ENCODE results near the gene SLC25A13. TPM values are rescaled to one million over a fixed set of nuclear protein-coding genes. Genes with fewer than 3 reads are reported as not detected.

SLC25A13 gene
- total and polyA plus RNA-seq, 9 of the 15 experiments (the other 6 are each of a cell fraction or from before 2014, with no cell fraction given) = 21.4 to 80.2 (median 58.7) TPM

GRCh38 chr7:96321658-96322372 is at the start of gene SLC25A13 (continued):
- TF ChIP-seq PHF20 (IDR thresholded peaks at IDR 0.05; ENCODE audit: partially characterized antibody) = peak; percentile 41
- peak; percentile 82 for TF ChIP-seq ZNF644 (tag; IDR thresholded peaks at IDR 0.05; ENCODE audit: low read depth)
- peak; percentile 75; the same call in 1 of the 2 replicates for TF ChIP-seq NFRKB (IDR thresholded peaks at IDR 0.05; ENCODE audit: low read depth)
- peak; percentile 94 for TF ChIP-seq MIER1 (IDR thresholded peaks at IDR 0.05; ENCODE audit: low read depth)
- TF ChIP-seq CREBBP (IDR thresholded peaks at IDR 0.05; ENCODE audit: low read depth, low read length) = no peak
- TF ChIP-seq SMC3 (conservative IDR thresholded peaks at IDR 0.05; ENCODE audit: insufficient read depth, low read depth, low read length) = no peak
- TF ChIP-seq TCF7 (IDR thresholded peaks at IDR 0.05; ENCODE audit: borderline replicate concordance) = peak; percentile 64; the same call in 1 of the 2 replicates
- no peak for TF ChIP-seq NCOA4 (IDR thresholded peaks at IDR 0.05; ENCODE audit: partially characterized antibody)
- TF ChIP-seq ZNF717 (CRISPR knock-in tag; IDR thresholded peaks at IDR 0.05) = no peak
- 0 out of 2 replicates have a peak, but pooled peaks have one; percentile 26 for TF ChIP-seq GTF2F1 (IDR thresholded peaks at IDR 0.05; ENCODE audit: low read depth, low read length)
- TF ChIP-seq ZNF133 (CRISPR knock-in tag; IDR thresholded peaks at IDR 0.05) = no peak
- TF ChIP-seq ETV1 (tag; conservative IDR thresholded peaks at IDR 0.05; ENCODE audit: low read depth) = no peak
- TF ChIP-seq NR2F6 (CRISPR knock-in tag; IDR thresholded peaks at IDR 0.05) = no peak
- no peak for TF ChIP-seq ZBTB12 (CRISPR knock-in tag; IDR thresholded peaks at IDR 0.05)
- no peak for TF ChIP-seq DPF2 (IDR thresholded peaks at IDR 0.05)
- TF ChIP-seq SMAD4 (CRISPR knock-in tag; conservative IDR thresholded peaks at IDR 0.05) = peak; percentile 76
- peak; percentile 97 for TF ChIP-seq CXXC5 (CRISPR knock-in tag; IDR thresholded peaks at IDR 0.05)
- peak; percentile 63; the same call in 1 of the 2 replicates for TF ChIP-seq FOXJ2 (tag; IDR thresholded peaks at IDR 0.05)
- no peak for TF ChIP-seq KLF10 (CRISPR knock-in tag; IDR thresholded peaks at IDR 0.05)
- no peak for TF ChIP-seq PHTF2 (CRISPR knock-in tag; IDR thresholded peaks at IDR 0.05)
- TF ChIP-seq ZNF449 (CRISPR knock-in tag; IDR thresholded peaks at IDR 0.05) = no peak
- peak; percentile 82; the same call in 1 of the 2 replicates for TF ChIP-seq HNRNPL (IDR thresholded peaks at IDR 0.05; ENCODE audit: low read depth, low read length)
- peak; percentile 45; the same call in 1 of the 2 replicates for TF ChIP-seq ELF2 (CRISPR knock-in tag; IDR thresholded peaks at IDR 0.05)
- TF ChIP-seq BMI1 (IDR thresholded peaks at IDR 0.05; ENCODE audit: low read length) = no peak
- TF ChIP-seq ZBTB7A (IDR thresholded peaks at IDR 0.05; ENCODE audit: borderline replicate concordance, control insufficient read depth, low read depth, low read length) = no peak; the same call in 1 of the 2 replicates
- no peak for TF ChIP-seq HDGF (IDR thresholded peaks at IDR 0.05)
- peak; percentile 57; the same call in 1 of the 2 replicates for TF ChIP-seq NFIC (IDR thresholded peaks at IDR 0.05)
- TF ChIP-seq POLR2AphosphoS5 (IDR thresholded peaks at IDR 0.05; ENCODE audit: control insufficient read depth, insufficient read depth, low read depth, low read length) = peak; percentile 40; the same call in 1 of the 2 replicates
- peak; percentile 45 for TF ChIP-seq TEAD4 (IDR thresholded peaks at IDR 0.05; ENCODE audit: low read length)
- TF ChIP-seq TEAD4 (CRISPR knock-in tag; IDR thresholded peaks at IDR 0.05; ENCODE audit: borderline replicate concordance) = peak; percentile 90
- TF ChIP-seq KAT2B (IDR thresholded peaks at IDR 0.05; ENCODE audit: low read depth, low read length) = no peak

Measured in K562 (cell line).